GM18517 (cell line): ENCODE data around the gene C18orf32.
"Not testable (repeated sequence)": the region's sequence is repeated elsewhere in the genome, so short reads cannot be mapped to it uniquely, and the experiment has no call there.

Source experiments
- ATAC-seq: cut with Tn5 transposase; IDR thresholded peaks from one replicate; pipeline ENCODE4 v1.9.1; 2021; ENCODE audit warnings: mild to moderate bottlenecking, moderate library complexity; ENCODE audit not compliant: unreplicated experiment

Gene C18orf32

DNA sequence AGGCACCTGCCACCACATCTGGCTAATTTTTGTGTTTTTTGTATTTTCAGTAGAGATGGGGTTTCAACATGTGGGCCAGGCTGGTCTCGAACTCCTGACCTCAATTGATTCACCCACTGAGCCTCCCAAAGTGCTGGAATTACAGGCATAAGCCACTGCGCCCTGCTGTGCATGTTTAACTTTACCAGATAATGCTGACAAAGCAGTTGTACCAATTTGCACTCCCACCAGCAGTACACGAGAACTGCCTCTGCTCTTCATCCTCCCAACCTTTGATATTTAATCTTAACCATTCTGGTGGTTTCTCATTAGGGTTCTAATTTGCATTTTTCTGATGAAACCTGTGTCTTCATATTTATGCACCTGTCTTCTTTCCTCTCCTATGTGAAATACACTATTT lies 14.6 kb downstream of the C18orf32 start:
- no peak for ATAC-seq

- no peak for ATAC-seq
Observed at GRCh38 chr18:49471532-49471931, 15.5 kb downstream of the C18orf32 start.

- ATAC-seq, result no peak
Observed at GRCh38 chr18:49467599-49467998, 19.4 kb downstream of the C18orf32 start.

- no peak for ATAC-seq
Observed at GRCh38 chr18:49467019-49467563, 19.9 kb downstream of the C18orf32 start.

GRCh38 chr18:49464718-49465598 lies 22.1 kb downstream of the C18orf32 start:
- no peak for ATAC-seq

- no peak for ATAC-seq
Observed at GRCh38 chr18:49461602-49461977, 25.4 kb downstream of the C18orf32 start.

- ATAC-seq, result no peak
Observed at GRCh38 chr18:49460976-49461601, 25.9 kb downstream of the C18orf32 start.

GRCh38 chr18:49459404-49460171 lies 27.4 kb downstream of the C18orf32 start:
- ATAC-seq, result peak; percentile 22

DNA sequence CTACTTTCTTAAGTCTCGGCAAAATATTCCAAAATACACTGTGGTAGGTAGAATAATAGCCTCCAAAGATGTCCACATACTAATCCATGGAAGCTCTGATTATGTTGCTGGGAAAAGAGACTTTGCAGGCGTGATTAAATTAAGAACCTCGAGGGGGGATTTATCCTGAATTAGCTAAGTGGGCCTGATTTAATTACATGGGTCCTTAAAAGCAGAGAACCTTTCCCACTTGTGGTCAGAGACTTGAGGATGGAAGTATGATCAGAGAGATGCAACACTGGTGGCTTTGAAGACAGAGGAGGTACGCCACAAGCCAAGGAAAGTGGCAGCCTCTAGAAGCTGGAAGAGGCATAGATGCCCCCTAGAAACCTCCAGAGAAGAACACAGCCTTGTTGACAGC lies 29.4 kb downstream of the C18orf32 start:
- ATAC-seq, result no peak

- ATAC-seq, result no peak
Observed at GRCh38 chr18:49456794-49457193, 30.2 kb downstream of the C18orf32 start.

- ATAC-seq, result not testable (repeated sequence)
Observed at GRCh38 chr18:49452534-49452933, 34.5 kb downstream of the C18orf32 start.

DNA sequence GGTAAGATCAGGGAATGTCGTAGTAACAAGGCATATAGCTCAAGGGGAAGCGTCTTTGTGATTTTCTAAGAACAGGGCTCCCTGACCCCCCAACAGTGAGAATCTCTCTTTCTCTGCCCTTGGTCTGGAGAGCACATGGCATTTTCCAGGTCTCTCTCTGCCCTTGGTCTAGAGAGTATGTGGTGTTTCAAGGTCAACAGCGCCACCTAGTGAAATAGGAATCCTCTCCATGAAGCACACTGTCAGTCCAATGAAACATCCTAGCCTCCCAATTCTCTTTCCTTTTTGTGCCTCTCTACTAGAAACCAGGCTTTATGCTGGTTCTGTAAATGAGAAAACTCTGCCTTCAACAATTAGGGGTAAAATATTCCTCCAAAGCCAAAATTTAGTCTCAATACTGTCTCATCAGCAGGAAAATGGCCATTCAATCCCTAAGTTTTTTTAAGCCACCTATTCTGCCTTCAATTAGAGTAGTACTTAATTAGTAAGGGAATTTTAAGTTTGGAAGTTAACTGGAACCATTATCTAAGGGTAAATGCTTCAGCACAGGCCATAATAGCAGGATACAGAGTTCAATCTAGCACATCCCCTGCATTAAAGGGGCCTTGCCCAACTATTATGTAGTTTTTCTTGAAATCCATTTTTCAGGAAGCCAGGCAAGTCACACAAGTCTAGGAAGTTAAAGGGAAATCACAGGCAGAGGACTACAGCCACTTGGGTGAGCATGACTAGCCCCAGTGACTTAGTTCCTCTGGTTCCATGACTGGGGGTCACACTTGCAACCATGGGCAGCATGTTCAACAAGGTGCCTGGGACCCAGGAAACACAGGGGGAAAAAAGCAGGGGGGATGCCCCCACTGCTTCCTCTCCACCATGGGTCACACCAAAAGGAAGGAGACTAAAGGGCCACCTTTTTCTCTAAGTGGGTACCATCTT lies 39.0 kb downstream of the C18orf32 start:
- no peak for ATAC-seq

DNA sequence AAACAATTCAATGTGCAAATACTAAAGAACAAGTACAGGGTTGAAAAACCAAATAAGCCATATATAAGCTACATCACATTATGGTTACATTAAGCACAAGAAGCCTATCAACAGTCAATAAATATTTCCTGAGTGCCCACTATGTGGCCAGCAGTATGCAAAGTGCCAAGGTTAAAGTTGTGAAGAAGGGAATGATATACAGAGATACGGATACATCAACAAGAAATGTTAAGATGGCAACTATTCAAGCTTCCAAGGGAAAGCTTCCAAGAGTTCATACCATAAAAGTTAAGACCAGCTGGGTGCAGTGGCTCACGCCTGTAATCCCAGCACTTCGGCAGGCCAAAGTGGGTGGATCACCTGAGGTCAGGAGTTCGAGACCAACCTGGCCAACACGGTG lies 40.6 kb downstream of the C18orf32 start:
- no peak for ATAC-seq

DNA sequence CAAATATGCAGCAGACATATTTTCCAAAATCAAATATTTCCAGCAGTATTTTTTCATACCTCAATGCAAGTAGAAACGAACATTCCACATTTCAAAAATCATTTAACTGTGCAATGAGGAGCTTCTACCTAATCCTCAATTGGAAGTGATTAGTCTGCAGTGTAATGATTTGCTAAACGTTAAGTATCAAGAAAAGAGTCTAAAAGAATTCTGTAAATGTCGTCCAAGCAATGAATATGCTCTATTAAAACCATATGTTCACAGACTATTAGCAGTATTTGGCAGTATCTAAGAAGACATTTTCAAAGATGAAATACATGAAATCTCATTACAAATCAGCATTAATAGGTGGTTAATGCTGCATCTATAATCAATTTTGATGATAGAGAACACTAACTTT lies 42.5 kb downstream of the C18orf32 start:
- ATAC-seq, result no peak

DNA sequence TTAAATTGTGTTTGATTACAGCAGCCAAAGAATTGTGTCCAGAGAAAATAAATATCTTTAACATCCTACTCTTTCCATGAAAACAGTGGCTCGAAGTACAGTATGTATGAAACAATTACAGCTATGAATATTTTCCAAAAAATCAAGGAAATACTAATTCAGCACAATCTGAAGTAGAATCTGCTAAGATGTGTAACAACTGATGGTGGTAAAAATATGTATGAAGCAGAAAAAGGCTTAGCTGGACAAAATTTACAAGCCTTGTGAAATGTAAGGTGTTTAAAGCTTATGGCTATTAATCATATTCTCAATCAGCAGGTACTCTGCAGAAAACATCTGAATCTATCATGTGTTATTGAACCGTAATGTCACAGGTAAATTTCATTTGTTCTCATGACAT lies 43.2 kb downstream of the C18orf32 start:
- ATAC-seq, result no peak

- ATAC-seq, result no peak
Observed at GRCh38 chr18:49441338-49441938, 45.6 kb downstream of the C18orf32 start.

GRCh38 chr18:49435170-49435569 lies 51.9 kb downstream of the C18orf32 start:
- ATAC-seq, result no peak

DNA sequence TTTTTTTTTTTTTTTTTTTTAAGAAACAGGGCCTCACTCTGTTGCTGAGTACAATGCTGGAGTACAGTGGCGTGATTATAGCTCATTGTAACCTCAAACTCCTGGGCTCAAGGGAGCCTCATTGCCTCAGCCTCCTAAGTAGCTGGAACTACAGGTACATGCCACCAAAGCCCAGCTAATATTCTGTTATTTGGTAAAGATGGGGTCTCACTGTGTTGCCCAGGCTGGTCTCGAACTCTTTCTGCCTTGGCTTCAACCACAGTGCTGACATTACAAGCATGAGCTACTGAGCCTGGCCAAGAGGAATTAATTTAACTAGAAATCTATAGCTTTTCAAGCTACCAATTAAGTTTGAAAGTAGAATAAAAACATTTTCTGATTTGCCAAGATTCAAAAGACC lies 54.4 kb downstream of the C18orf32 start:
- ATAC-seq, result no peak

DNA sequence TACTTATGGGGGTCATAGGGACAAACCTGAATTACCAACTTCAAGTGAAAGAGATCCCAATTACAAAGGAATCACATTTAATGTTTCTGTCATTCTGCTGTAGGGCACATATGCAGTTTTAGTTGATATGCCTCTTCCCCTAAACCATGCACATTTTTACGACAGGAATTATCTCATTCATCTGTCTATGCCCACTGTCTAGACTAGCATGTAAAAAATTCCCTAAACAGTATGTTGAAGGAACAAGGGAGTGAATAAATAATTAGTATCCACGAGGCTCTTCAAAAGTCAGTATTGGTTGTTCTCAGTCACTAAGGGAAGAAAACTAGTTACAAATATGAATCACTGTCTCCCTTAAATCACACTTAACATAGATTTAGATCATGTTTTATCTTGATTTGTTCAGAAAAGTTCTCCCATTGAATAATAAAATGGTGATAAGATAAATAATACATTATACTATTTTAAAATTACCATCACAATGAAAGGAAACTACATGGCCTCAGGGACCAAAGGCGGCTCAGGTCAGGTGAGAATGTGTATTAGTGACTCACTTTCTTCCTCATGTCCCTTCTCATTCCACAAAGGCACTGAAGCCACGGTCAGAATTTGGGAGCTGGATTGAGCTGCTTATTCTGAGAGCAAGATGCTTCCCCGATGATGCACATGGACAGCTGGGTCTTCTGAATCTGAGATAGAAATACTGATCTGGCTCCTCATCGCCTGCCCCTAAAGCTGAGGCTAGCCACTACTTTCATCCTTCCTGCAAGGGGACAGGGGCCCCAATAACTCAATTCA lies 55.7 kb downstream of the C18orf32 start:
- no peak for ATAC-seq
